ENCODE data around the gene GPS1. TPM values are rescaled to one million over a fixed set of nuclear protein-coding genes. Genes with fewer than 3 reads are reported as not detected.

GPS1 gene
- total RNA-seq, 2 experiments from 2014 or later = 82.7 to 88.6 TPM

GRCh38 chr17:82055965-82056728, 4.4 kb downstream of the GPS1 start:
- Mint-ChIP-seq H3K4me3 (no peak overlapping the region), H3K36me3 (ENCODE audit: low read depth) (peaks cover 3% of the 10 kb centered on the region), H3K9me3 (no peaks in the 10 kb centered on the region), H3K27ac (no peak overlapping the region), H3K27me3 (no peaks in the 10 kb centered on the region), H3K4me1 (ENCODE audit: low read depth) (peaks cover 10% of the 10 kb centered on the region)
- CTCF ChIA-PET = interaction anchor here (1.3 kb wide), 1 partner anchor 26 kb away, joined by 4 read pairs; no protein-coding TSS in a partner anchor
- POLR2A ChIA-PET = interaction anchor here (0.6 to 9.3 kb wide), 7 partner anchors 8 to 42 kb away, joined by 3 to 98 read pairs (median 4); partner anchors contain the start of gene DUS1L
- DNase-seq (no peak), ATAC-seq (no peak)
- no peak for TF ChIP-seq CTCF (IDR thresholded peaks at IDR 0.05)
- intact Hi-C loops (cut with micrococcal nuclease) = no loop called here

GRCh38 chr17:82056729-82057621, 5.3 kb downstream of the GPS1 start:
- no peak for TF ChIP-seq CTCF (IDR thresholded peaks at IDR 0.05)
- H3K27me3 Mint-ChIP-seq = no peaks in the 10 kb centered on the region
- intact Hi-C loops (cut with micrococcal nuclease) = no loop called here
- peaks cover 3% of the 10 kb centered on the region for H3K36me3 Mint-ChIP-seq (ENCODE audit: low read depth)
- no peak for DNase-seq
- ChIA-PET CTCF (interaction anchor here (1.3 kb wide), 1 partner anchor 27 kb away, joined by 4 read pairs; no protein-coding TSS in a partner anchor), POLR2A (interaction anchor here (0.6 to 9.3 kb wide), 5 partner anchors 7 to 39 kb away, joined by 3 to 98 read pairs (median 4); partner anchors contain the start of gene DUS1L)
- no peak for ATAC-seq
- H3K4me3 Mint-ChIP-seq = no peak overlapping the region
- H3K27ac Mint-ChIP-seq = no peak overlapping the region
- no peaks in the 10 kb centered on the region for H3K9me3 Mint-ChIP-seq
- H3K4me1 Mint-ChIP-seq (ENCODE audit: low read depth) = peaks cover 10% of the 10 kb centered on the region

DNA sequence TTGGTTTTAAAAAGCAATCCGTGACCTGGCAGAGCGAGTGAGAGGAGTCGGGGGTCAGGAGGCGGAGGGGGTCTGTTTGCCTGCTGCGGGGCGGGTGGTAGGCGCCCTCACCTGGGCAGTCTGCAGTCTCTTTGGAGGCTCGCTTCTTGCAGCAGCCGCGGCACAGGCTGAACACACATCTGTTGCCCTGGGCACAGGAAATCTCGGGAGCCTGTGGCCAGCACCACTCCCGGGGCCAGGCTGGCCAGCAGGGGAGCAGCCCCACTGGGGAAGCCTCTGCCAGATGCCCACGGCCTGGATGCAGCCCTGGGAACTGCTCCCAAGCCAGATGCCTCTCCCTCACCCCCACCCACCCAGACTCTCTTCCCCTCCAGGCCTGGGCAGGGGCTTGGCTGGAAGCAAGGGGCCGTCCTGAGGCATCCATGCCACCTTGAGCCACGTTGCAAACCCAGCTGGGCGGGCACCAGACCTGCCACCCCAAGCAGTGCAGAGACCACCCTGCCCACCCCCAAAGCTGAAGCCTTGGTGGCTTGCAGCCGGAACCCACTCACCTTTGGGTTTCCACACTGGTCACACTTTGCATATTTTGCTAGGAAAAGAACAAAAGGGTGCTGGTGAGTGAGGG, 6.6 kb downstream of the GPS1 start:
- Mint-ChIP-seq H3K27me3 (no peaks in the 10 kb centered on the region), H3K27ac (no peak overlapping the region)
- POLR2A ChIA-PET = interaction anchor here (0.7 to 0.9 kb wide), 2 partner anchors 29 to 166 kb away, joined by 3 read pairs; no protein-coding TSS in a partner anchor

GRCh38 chr17:82058855-82059249, 7.2 kb downstream of the GPS1 start:
- H3K27me3 Mint-ChIP-seq = no peaks in the 10 kb centered on the region
- H3K36me3 Mint-ChIP-seq (ENCODE audit: low read depth) = peaks cover 3% of the 10 kb centered on the region
- no peak overlapping the region for H3K4me3 Mint-ChIP-seq
- peaks cover 3% of the 10 kb centered on the region for H3K4me1 Mint-ChIP-seq (ENCODE audit: low read depth)
- no peak overlapping the region for H3K27ac Mint-ChIP-seq
- ChIA-PET POLR2A (interaction anchor here (0.7 to 1.9 kb wide), 5 partner anchors 10 to 166 kb away, joined by 3 to 4 read pairs (median 3); partner anchors contain the start of gene FASN), CTCF (interaction anchor here (2.2 kb wide), 1 partner anchor 29 kb away, joined by 5 read pairs; no protein-coding TSS in a partner anchor)
- ATAC-seq (no peak), DNase-seq (no peak)
- intact Hi-C loops (cut with micrococcal nuclease) = no loop called here
- H3K9me3 Mint-ChIP-seq = no peaks in the 10 kb centered on the region
- TF ChIP-seq CTCF (IDR thresholded peaks at IDR 0.05) = no peak

More for the DNA sequence above, 6.6 kb downstream of the GPS1 start:
- CTCF ChIA-PET = no interaction called here
- H3K36me3 Mint-ChIP-seq (ENCODE audit: low read depth) = peaks cover 3% of the 10 kb centered on the region
- no peak for DNase-seq
- TF ChIP-seq CTCF (IDR thresholded peaks at IDR 0.05) = no peak
- H3K4me1 Mint-ChIP-seq (ENCODE audit: low read depth) = peaks cover 5% of the 10 kb centered on the region
- no peak for ATAC-seq
- no peaks in the 10 kb centered on the region for H3K9me3 Mint-ChIP-seq
- intact Hi-C loops (cut with micrococcal nuclease) = no loop called here
- H3K4me3 Mint-ChIP-seq = no peak overlapping the region
